ENCODE results near the gene MAP2K3. TPM values are rescaled to one million over a fixed set of nuclear protein-coding genes. Genes with fewer than 3 reads are reported as not detected.

MAP2K3 gene
- polyA plus RNA-seq, 3 donors: 21.2 to 23.6 (median 23.4) TPM

- DNase-seq: no peak
These were observed 33.0 kb upstream of the MAP2K3 start for GRCh38 chr17:21251337-21252010.

- no peak for DNase-seq
These were observed 32.2 kb upstream of the MAP2K3 start for GRCh38 chr17:21252289-21252795.

GRCh38 chr17:21252796-21253645, 31.5 kb upstream of the MAP2K3 start, which contains the start of gene NATD1:
Gene NATD1, minus strand, starts transcription at chr17:21253410. Its CDS starts 146 bp downstream, at chr17:21253264.
- peak; percentile 87 for DNase-seq

- DNase-seq: no peak
These were observed 30.7 kb upstream of the MAP2K3 start for GRCh38 chr17:21253646-21254441.

- no peak for DNase-seq
These were observed 25.9 kb upstream of the MAP2K3 start for GRCh38 chr17:21258593-21258992.

GRCh38 chr17:21262259-21262993, 22.1 kb upstream of the MAP2K3 start:
- no peak for DNase-seq

GRCh38 chr17:21263376-21263775, 21.1 kb upstream of the MAP2K3 start:
- DNase-seq: no peak

GRCh38 chr17:21268596-21269188, 15.8 kb upstream of the MAP2K3 start:
- DNase-seq: no peak

- no peak for DNase-seq
These were observed 15.1 kb upstream of the MAP2K3 start for GRCh38 chr17:21269394-21269793.

GRCh38 chr17:21271454-21272183, 12.9 kb upstream of the MAP2K3 start:
- no peak for DNase-seq

- no peak for DNase-seq
These were observed 12.3 kb upstream of the MAP2K3 start for GRCh38 chr17:21272250-21272649.

- DNase-seq: no peak
These were observed 11.4 kb upstream of the MAP2K3 start for GRCh38 chr17:21272881-21273792.

GRCh38 chr17:21275047-21275578, 9.4 kb upstream of the MAP2K3 start:
- DNase-seq: no peak

GRCh38 chr17:21275579-21276263, 8.8 kb upstream of the MAP2K3 start:
- peak; percentile 80 for DNase-seq

- DNase-seq: no peak
These were observed 8.3 kb upstream of the MAP2K3 start for GRCh38 chr17:21276264-21276588.

GRCh38 chr17:21277332-21277731, 7.2 kb upstream of the MAP2K3 start:
- no peak for DNase-seq

- DNase-seq: no peak
These were observed 5.9 kb upstream of the MAP2K3 start for GRCh38 chr17:21278450-21279197.

GRCh38 chr17:21279198-21279535, 5.3 kb upstream of the MAP2K3 start:
- DNase-seq: no peak

Data from renal pelvis (tissue), 4 donors.